Neural crest cell (in vitro differentiated cells): Measurements from ENCODE around the gene MICALL2. TPM values are rescaled to one million over a fixed set of nuclear protein-coding genes. Genes with fewer than 3 reads are reported as not detected.
"Not testable (repeated sequence)": the region's sequence is repeated elsewhere in the genome, so short reads cannot be mapped to it uniquely, and the experiment has no call there.

Experiments used
- DNase-seq: peaks from one replicate; pipeline ENCODE4 v3.0.0; 2021; ENCODE audit warnings: low read depth, mixed read lengths, low spot score
- H3K27ac Mint-ChIP-seq: one replicate; pipeline ENCODE4 v1.8.0; 2021; ENCODE audit warnings: mild to moderate bottlenecking, mixed read lengths; ENCODE audit not compliant: unreplicated experiment
- H3K27me3 Mint-ChIP-seq: 2 replicates; pipeline ENCODE4 v1.8.0; 2021; ENCODE audit warnings: low read depth, mild to moderate bottlenecking, mixed read lengths
- H3K36me3 Mint-ChIP-seq: 2 replicates; pipeline ENCODE4 v1.8.0; 2021; ENCODE audit warnings: low read depth, mild to moderate bottlenecking, mixed read lengths
- H3K4me1 Mint-ChIP-seq: 2 replicates; pipeline ENCODE4 v1.8.0; 2021; ENCODE audit warnings: mixed read lengths
- H3K4me3 Mint-ChIP-seq: one replicate; pipeline ENCODE4 v1.8.0; 2021; ENCODE audit warnings: mild to moderate bottlenecking, mixed read lengths
- H3K9me3 Mint-ChIP-seq: 2 replicates; pipeline ENCODE4 v1.8.0; 2021; ENCODE audit warnings: mixed read lengths
- total RNA-seq: library from RNA; stranded (reverse); gene quantifications from 2 replicates; pipeline ENCODE4 v1.2.1, GENCODE V29; 2021
- TF ChIP-seq, protein P1 (sequence below): fragments of 200-600 bp; sonication (generic); conservative IDR thresholded peaks from 2 replicates; pipeline ENCODE4 v1.5.0; 2021; ENCODE audit warnings: antibody characterized with exemption, mild to moderate bottlenecking

Gene MICALL2
- total RNA-seq, 1 donor from 2014 or later: 18.7 TPM

DNA sequence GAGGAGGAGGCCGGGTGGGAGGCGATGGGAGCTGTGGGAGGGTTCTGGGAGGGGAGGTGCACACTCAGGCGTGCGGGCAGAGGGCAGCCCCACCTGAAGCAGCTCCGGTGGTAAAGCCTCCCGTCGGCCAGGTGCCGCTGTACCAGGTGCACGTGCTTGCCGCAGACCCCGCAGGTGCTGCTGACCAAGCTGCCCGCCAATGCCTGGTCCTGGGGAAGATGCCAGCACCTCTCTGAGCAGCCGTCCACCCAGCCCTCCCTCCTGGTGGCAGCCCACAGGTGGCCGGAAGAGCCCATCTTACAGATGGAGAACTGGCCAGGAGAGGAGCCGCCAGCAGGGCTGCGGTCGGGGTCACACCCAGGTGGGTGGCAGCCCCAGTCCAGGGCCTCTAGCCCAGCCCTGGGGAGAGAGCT is 12.6 kb downstream of the MICALL2 start:
- Mint-ChIP-seq H3K27ac (no peak overlapping the region), H3K36me3 (no peaks in the 10 kb centered on the region), H3K4me1 (peaks cover 4% of the 10 kb centered on the region), H3K9me3 (no peaks in the 10 kb centered on the region), H3K4me3 (no peak overlapping the region), H3K27me3 (no peaks in the 10 kb centered on the region)
- TF ChIP-seq, protein P1, sequence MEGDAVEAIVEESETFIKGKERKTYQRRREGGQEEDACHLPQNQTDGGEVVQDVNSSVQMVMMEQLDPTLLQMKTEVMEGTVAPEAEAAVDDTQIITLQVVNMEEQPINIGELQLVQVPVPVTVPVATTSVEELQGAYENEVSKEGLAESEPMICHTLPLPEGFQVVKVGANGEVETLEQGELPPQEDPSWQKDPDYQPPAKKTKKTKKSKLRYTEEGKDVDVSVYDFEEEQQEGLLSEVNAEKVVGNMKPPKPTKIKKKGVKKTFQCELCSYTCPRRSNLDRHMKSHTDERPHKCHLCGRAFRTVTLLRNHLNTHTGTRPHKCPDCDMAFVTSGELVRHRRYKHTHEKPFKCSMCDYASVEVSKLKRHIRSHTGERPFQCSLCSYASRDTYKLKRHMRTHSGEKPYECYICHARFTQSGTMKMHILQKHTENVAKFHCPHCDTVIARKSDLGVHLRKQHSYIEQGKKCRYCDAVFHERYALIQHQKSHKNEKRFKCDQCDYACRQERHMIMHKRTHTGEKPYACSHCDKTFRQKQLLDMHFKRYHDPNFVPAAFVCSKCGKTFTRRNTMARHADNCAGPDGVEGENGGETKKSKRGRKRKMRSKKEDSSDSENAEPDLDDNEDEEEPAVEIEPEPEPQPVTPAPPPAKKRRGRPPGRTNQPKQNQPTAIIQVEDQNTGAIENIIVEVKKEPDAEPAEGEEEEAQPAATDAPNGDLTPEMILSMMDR: no peak
- DNase-seq: no peak

GRCh38 chr7:1446026-1446425 is 13.2 kb downstream of the MICALL2 start:
- H3K27me3 Mint-ChIP-seq, H3K27ac Mint-ChIP-seq, H3K36me3 Mint-ChIP-seq, H3K4me1 Mint-ChIP-seq, H3K4me3 Mint-ChIP-seq, H3K9me3 Mint-ChIP-seq, DNase-seq: not testable (repeated sequence)

DNA sequence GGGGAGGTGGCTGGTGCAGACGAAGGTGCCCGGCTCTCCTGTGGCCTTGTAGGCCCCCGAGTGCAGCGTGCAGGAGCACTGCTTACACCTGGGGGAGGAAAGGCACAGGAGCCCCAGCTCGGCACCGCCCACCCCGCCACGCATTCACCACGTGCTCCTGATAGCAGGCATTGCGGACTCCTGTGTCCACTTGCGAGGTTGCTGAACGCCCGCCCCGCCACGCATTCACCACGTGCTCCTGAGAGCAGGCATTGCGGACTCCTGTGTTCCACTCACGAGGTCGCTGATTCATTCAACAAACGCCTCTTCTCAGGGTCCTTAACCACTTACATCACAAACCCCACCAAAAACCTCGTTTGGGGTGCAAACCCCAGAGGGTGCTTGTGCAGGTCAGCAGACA is 13.9 kb downstream of the MICALL2 start:
- Mint-ChIP-seq H3K36me3 (no peaks in the 10 kb centered on the region), H3K4me1 (peaks cover 4% of the 10 kb centered on the region), H3K27ac (no peak overlapping the region), H3K4me3 (no peak overlapping the region), H3K9me3 (no peaks in the 10 kb centered on the region), H3K27me3 (no peaks in the 10 kb centered on the region)
- no peak for DNase-seq
- TF ChIP-seq, protein P1: no peak

DNA sequence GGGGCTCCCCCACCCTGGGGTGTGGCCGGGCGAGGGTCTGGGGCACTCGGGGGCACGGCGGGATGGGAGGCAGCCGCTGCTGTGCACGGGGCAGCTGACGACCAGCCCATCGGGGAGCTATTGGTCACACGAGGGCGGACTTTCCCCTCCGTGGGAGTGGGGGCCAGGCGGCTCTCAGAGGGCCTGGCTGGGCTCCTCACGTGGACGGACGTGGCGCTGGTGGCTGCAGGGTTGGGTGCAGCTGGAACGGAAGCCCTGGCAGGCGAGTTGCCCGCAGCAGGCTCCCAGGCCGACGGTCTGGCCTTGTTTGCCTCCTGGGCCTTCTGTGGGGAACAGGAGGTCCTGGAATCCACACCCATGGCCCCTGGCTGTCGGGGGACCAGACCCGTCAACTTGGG is 14.3 kb downstream of the MICALL2 start:
- Mint-ChIP-seq H3K27me3 (no peaks in the 10 kb centered on the region), H3K9me3 (no peaks in the 10 kb centered on the region), H3K4me1 (peaks cover 4% of the 10 kb centered on the region), H3K4me3 (no peak overlapping the region), H3K36me3 (no peaks in the 10 kb centered on the region), H3K27ac (no peak overlapping the region)
- no peak for DNase-seq
- TF ChIP-seq, protein P1: no peak

DNA sequence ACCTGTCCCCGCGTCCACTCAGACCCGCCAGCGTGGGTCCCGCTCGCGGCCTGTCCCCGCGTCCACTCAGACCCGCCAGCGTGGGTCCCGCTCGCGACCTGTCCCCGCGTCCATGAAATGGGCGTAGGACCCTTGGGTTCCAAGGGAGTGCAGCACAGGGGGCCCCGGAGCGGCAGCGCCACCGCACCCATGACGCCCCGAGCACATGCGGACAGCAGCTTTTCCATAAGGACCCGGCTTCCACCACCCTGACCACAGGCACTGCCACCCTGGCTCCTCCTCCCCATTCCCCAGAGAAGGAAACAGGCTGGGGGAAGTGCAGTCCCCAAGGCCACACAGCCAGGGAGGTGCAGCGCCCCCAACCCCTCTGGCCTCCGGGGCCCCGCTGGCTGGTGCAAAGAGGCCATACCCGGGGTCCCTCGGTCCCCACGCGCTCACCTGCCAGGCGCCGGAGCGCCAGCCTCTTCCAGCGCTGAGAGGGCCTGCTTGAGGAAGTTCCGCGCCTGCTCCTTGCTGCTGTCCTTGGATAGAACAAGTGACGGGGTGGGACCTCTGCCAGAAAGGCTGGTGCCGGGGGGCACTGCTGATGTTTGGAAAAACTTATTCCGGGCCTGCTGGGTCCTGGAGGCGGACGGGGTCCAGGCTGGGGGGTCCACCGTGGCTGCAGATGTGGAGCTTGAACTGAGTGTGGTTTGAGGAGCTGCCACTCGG is 14.9 kb downstream of the MICALL2 start:
- Mint-ChIP-seq H3K9me3 (no peaks in the 10 kb centered on the region), H3K36me3 (peaks cover under 1% of the 10 kb centered on the region), H3K4me1 (peaks cover 4% of the 10 kb centered on the region)

GRCh38 chr7:1443587-1444200 is 15.6 kb downstream of the MICALL2 start:
- H3K27ac Mint-ChIP-seq, H3K4me1 Mint-ChIP-seq, H3K9me3 Mint-ChIP-seq, H3K36me3 Mint-ChIP-seq, DNase-seq, H3K4me3 Mint-ChIP-seq, H3K27me3 Mint-ChIP-seq: not testable (repeated sequence)

More for the DNA sequence above, 14.9 kb downstream of the MICALL2 start:
- H3K27me3 Mint-ChIP-seq: no peaks in the 10 kb centered on the region
- no peak overlapping the region for H3K4me3 Mint-ChIP-seq
- TF ChIP-seq, protein P1: no peak
- H3K27ac Mint-ChIP-seq: no peak overlapping the region
- DNase-seq: no peak
